SK-N-SH (cell line): Measurements from ENCODE around the gene MAGEC3. TPM values are rescaled to one million over a fixed set of nuclear protein-coding genes. Genes with fewer than 3 reads are reported as not detected.

ENCODE experiments used
- CTCF ChIA-PET: fragments of 300-600, 350-600 bp; formaldehyde crosslinking; extraction: SDS; loops from one replicate; lab custom pipeline; 2021; lab: Yijun Ruan, JAX
- POLR2A ChIA-PET: fragments of 350-600 bp; sonication (Branson Sonifier 250); formaldehyde crosslinking; extraction: SDS; loops from one replicate; lab custom pipeline; 2020; ENCODE audit warnings: antibody characterized with exemption, inconsistent platforms; lab: Yijun Ruan, JAX
- DNase-seq: peaks from one replicate; pipeline ENCODE4 v3.0.0; 2012
- H2AFZ ChIP-seq: fragments of 200-600 bp; sonication (generic); 2 replicates; pipeline ENCODE4 v1.8.1; 2016; ENCODE audit warnings: antibody characterized with exemption, mild to moderate bottlenecking, low read depth
- H3F3A ChIP-seq: fragments of 200-600 bp; sonication (generic); replicated peaks from 2 replicates; pipeline ENCODE3; 2016; ENCODE audit warnings: antibody characterized with exemption, mild to moderate bottlenecking; ENCODE audit not compliant: insufficient read depth
- H3K27ac ChIP-seq, 2 experiments: fragments of 200-500 bp in 1 of 2; fragments of 200-600 bp in 1 of 2; sonication (Bioruptor generic) in 1 of 2; sonication (generic), shearing (Covaris generic) in 1 of 2; 2 replicates each; pipeline versions ENCODE4 v1.5.1 to v1.6.1; 2014 to 2016; ENCODE audit warnings: low read depth in 2 of 2, inconsistent platforms in 1 of 2, low read length in 1 of 2, mild to moderate bottlenecking in 1 of 2, mixed read lengths in 1 of 2
- H3K27me3 ChIP-seq: fragments of 200-600 bp; sonication (generic), shearing (Covaris generic); 2 replicates; pipeline ENCODE4 v1.6.1; 2016; ENCODE audit warnings: mixed run types; ENCODE audit not compliant: insufficient read depth
- H3K36me3 ChIP-seq, 2 experiments: fragments of 200-500 bp in 1 of 2; fragments of 200-600 bp in 1 of 2; sonication (Bioruptor generic) in 1 of 2; sonication (generic) in 1 of 2; replicated peaks in 1 of 2; 2 replicates each; pipeline versions ENCODE3 to v1.5.1; 2014 to 2016; ENCODE audit warnings: low read length in 1 of 2, mild to moderate bottlenecking in 1 of 2; ENCODE audit not compliant: insufficient read depth in 2 of 2, control insufficient read depth in 1 of 2
- H3K4me1 ChIP-seq, 2 experiments: fragments of 200-500 bp in 1 of 2; fragments of 200-600 bp in 1 of 2; sonication (Bioruptor generic) in 1 of 2; sonication (generic), shearing (Covaris generic) in 1 of 2; 2 replicates each; pipeline versions ENCODE4 v1.5.1 to v1.6.1; 2014 to 2016; ENCODE audit warnings: low read depth in 1 of 2, low read length in 1 of 2, mixed run types in 1 of 2; ENCODE audit not compliant: insufficient read depth in 2 of 2, control insufficient read depth in 1 of 2
- H3K4me2 ChIP-seq: fragments of 200-600 bp; sonication (generic), shearing (Covaris generic); 2 replicates; pipeline ENCODE4 v1.6.1; 2017; ENCODE audit warnings: mixed run types
- H3K4me3 ChIP-seq, 2 experiments: fragments of 200-500 bp in 1 of 2; fragments of 200-600 bp in 1 of 2; sonication (Bioruptor generic) in 1 of 2; sonication (generic), shearing (Covaris generic) in 1 of 2; 2 replicates each; pipeline versions ENCODE4 v1.5.1 to v1.8.1; 2014 to 2016; ENCODE audit warnings: low read depth in 2 of 2, inconsistent platforms in 1 of 2, low read length in 1 of 2, mild to moderate bottlenecking in 1 of 2, mixed read lengths in 1 of 2, moderate library complexity in 1 of 2
- H3K79me2 ChIP-seq: fragments of 200-600 bp; sonication (generic); 2 replicates; pipeline ENCODE4 v1.8.1; 2017; ENCODE audit warnings: mild to moderate bottlenecking; ENCODE audit not compliant: insufficient read depth
- H3K9ac ChIP-seq: fragments of 200-600 bp; sonication (generic); 2 replicates; pipeline ENCODE4 v1.6.1; 2017; ENCODE audit warnings: mixed run types
- H3K9me2 ChIP-seq: fragments of 200-600 bp; sonication (generic); 2 replicates; pipeline ENCODE4 v1.6.1; 2017; ENCODE audit warnings: mixed run types
- H3K9me3 ChIP-seq: fragments of 200-600 bp; sonication (generic); 2 replicates; pipeline ENCODE4 v1.6.1; 2017; ENCODE audit warnings: mixed run types, mild to moderate bottlenecking, moderate library complexity
- H4K20me1 ChIP-seq: fragments of 200-600 bp; sonication (generic); 2 replicates; pipeline ENCODE4 v1.6.1; 2017; ENCODE audit warnings: mild to moderate bottlenecking, mixed run types; ENCODE audit not compliant: insufficient read depth
- CHD2 ChIP-seq: fragments of 150-350 bp; IDR thresholded peaks from 2 replicates; pipeline ENCODE4 v1.6.1; 2018; ENCODE audit warnings: low read length; ENCODE audit not compliant: partially characterized antibody
- CTCF ChIP-seq: fragments of 200-600 bp; sonication (generic); IDR thresholded peaks from 2 replicates; pipeline ENCODE4 v1.6.1; 2017; ENCODE audit warnings: antibody characterized with exemption, mild to moderate bottlenecking, moderate library complexity
- FOXM1 ChIP-seq: IDR thresholded peaks from 2 replicates; pipeline ENCODE4 v1.4.0; 2012; ENCODE audit warnings: low read depth, mild to moderate bottlenecking
- JUND ChIP-seq: IDR thresholded peaks from 2 replicates; pipeline ENCODE4 v1.4.0; 2012
- NFIC ChIP-seq: IDR thresholded peaks from 2 replicates; pipeline ENCODE4 v1.4.0; 2012; ENCODE audit warnings: borderline replicate concordance
- PBX3 ChIP-seq: IDR thresholded peaks from 2 replicates; pipeline ENCODE4; 2012
- RAD21 ChIP-seq: IDR thresholded peaks from 2 replicates; pipeline ENCODE4 v1.6.1; 2012; ENCODE audit warnings: mild to moderate bottlenecking, low read length
- TCF12 ChIP-seq: IDR thresholded peaks from 2 replicates; pipeline ENCODE4 v1.4.0; 2012
- USF1 ChIP-seq: IDR thresholded peaks from 2 replicates; pipeline ENCODE4 v1.4.0; 2012; ENCODE audit warnings: low read depth, borderline replicate concordance
- USF2 ChIP-seq: fragments of 150-350 bp; IDR thresholded peaks from 2 replicates; pipeline ENCODE4 v1.6.1; 2017; ENCODE audit warnings: antibody characterized with exemption, low read length, low read depth, borderline replicate concordance
- WGBS: methylation state at CpG from one replicate; pipeline ENCODE4 v1.1.6; 2017; ENCODE audit warnings: low lambda C conversion rate; 5-methylcytosine and 5-hydroxymethylcytosine counted together
- polyA plus RNA-seq, 3 experiments: library from polyadenylated mRNA; depleted of rRNA; stranded (reverse); fragments of >200 nt; gene quantifications; 2 replicates each; pipeline ENCODE4 v1.2.3, GENCODE V29; 2012

The MAGEC3 gene
- polyA plus RNA-seq, 1 of the 3 experiments (the other 2 are of a cell fraction), result 0.26 TPM

- no peaks in the 10 kb centered on the region for H3K4me1 ChIP-seq
- no peaks in the 10 kb centered on the region for H3K79me2 ChIP-seq
- no peaks in the 10 kb centered on the region for H3F3A ChIP-seq
- DNase-seq, result no peak
- TF ChIP-seq RAD21 (no peak), CTCF (no peak), USF2 (no peak), PBX3 (no peak), NFIC (no peak), USF1 (no peak), TCF12 (no peak)
- peak overlapping the region; percentile 73 for H3K4me2 ChIP-seq
- WGBS, result 12% methylated on average over 3 of the region's 6 CpGs
- H3K9me2 ChIP-seq, result no peaks in the 10 kb centered on the region
- no peaks in the 10 kb centered on the region for H4K20me1 ChIP-seq
- H3K9ac ChIP-seq, result peak overlapping the region; percentile 72
- peak overlapping the region in 1 of 2 experiments; percentile 35; a peak in 1 of 4 replicates for H3K27ac ChIP-seq
- peak overlapping the region; percentile 93 for H2AFZ ChIP-seq
- 0 out of 2 replicates have a peak, but pooled peaks cover 5% of the 10 kb centered on the region for H3K27me3 ChIP-seq
- ChIA-PET POLR2A (no interaction called here), CTCF (no interaction called here)
- H3K9me3 ChIP-seq, result no peaks in the 10 kb centered on the region
- H3K4me3 ChIP-seq, result peak overlapping the region; percentile 56 to 69
- H3K36me3 ChIP-seq, result peaks cover 3 to 5% of the 10 kb centered on the region in 2 experiments
These were observed 66.1 kb downstream of the MAGEC3 start for GRCh38 chrX:141904262-141904661.

GRCh38 chrX:141917801-141918200 lies 79.7 kb downstream of the MAGEC3 start:
- Histone ChIP-seq H2AFZ (no peak overlapping the region), H3K9me3 (no peaks in the 10 kb centered on the region), H3K79me2 (no peaks in the 10 kb centered on the region), H3K27me3 (no peaks in the 10 kb centered on the region), H3K4me2 (no peak overlapping the region), H4K20me1 (no peaks in the 10 kb centered on the region), H3K36me3 (no peaks in the 10 kb centered on the region), H3K4me3 (no peak overlapping the region), H3K9me2 (no peaks in the 10 kb centered on the region), H3K27ac (no peak overlapping the region), H3K9ac (no peak overlapping the region), H3K4me1 (no peaks in the 10 kb centered on the region), H3F3A (no peaks in the 10 kb centered on the region)
- no peak for DNase-seq
- ChIA-PET POLR2A (no interaction called here), CTCF (no interaction called here)
- TF ChIP-seq JUND (no peak), CHD2 (no peak), NFIC (no peak), FOXM1 (no peak)
- 13% methylated on average over 3 of the region's 3 CpGs for WGBS
